ENCODE results near the gene SMIM38.
"Not testable (repeated sequence)": the region's sequence is repeated elsewhere in the genome, so short reads cannot be mapped to it uniquely, and the experiment has no call there.

The SMIM38 gene

DNA sequence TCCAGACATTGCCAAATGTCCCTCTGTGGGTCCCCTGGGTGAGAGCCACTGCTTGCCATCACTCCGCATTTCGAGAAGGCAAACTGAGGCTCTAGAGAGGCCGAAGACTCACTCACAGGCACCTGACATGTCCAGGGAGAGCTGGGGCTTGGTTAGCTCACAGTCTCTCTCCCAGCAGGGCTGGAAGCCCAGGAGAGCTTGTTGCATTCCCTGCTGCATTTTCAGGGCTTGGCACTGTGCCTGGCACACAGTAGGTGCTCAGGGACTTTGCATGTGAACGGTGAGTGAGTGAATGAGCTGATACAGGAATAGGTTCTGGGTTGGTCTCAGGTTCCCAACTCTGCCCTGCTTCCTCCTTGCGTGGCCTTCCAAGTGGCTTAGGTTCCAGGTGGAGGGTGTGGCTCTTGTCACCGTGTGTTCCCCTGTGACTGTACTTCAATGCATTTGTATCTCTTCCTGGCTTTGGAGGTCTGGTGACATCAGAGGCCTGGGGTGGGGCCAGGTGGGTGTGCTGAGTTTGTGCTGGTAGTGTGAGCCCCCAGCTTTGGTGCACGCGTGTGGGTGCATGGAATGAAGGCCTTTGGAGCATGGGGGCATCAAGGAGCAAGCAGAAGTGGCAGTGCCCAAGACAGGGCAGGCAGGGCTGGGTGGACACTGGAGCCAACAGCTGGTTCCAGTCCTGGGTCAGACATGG lies 18.4 kb upstream of the SMIM38 start:
- no peak for DNase-seq (ENCODE audit: low spot score)

DNA sequence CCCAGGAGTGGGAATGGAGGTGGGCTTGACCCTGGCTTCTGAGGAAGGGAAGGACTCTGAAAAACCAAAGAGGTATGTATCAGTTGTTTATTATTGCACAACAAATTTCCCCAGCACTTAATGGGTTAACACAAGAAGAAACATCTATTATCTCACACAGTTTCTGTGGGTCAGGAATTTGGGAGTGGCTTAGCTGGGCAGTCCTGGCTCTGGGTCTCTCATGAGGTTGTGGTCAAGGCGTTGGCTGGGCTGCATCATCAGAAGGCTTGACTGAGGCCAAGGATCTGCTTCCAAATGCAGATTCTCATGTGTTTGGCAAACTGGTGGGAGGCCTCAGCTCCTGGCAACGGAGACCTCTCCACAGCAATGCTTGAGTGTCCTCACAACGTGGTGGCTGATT lies 17.5 kb upstream of the SMIM38 start:
- no peak for DNase-seq (ENCODE audit: low spot score)

DNA sequence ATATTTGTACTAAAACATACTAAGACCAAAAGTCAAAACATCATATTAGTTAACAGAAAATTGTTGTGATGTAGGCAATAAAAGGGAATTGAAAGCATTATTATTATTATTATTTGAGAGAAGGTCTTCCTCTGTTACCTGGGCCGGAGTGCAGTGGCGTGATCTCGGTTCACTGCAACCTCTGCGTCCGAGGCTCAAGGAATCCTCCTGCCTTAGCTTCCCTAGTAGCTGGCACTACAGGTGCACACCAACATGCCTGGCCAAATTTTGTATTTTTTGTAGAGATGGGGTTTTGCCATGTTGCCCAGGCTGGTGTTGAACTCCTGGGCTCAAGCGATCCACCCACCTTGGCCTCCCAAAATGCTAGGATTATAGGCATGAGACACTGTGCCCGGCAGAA lies 15.6 kb upstream of the SMIM38 start:
- not testable (repeated sequence) for DNase-seq (ENCODE audit: low spot score)

DNA sequence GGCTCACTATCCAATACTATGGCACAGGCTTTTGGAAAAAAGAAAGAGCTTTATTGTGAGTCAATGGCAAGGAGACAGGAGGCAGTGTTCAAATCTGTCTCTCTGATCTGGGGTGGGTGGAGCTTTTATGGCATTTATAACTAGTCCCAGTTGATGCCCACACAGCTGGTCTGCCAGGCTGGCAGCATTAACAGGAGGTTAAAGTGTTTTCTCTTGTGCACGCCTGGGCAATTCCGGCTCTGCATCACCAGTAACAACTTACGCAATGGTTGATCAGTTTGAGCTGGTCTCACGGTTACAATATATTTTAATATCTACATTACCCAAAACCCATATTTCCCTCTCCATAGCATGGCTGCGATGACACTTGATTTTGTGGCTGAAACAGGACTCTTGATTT lies 15.1 kb upstream of the SMIM38 start:
- no peak for DNase-seq (ENCODE audit: low spot score)

DNA sequence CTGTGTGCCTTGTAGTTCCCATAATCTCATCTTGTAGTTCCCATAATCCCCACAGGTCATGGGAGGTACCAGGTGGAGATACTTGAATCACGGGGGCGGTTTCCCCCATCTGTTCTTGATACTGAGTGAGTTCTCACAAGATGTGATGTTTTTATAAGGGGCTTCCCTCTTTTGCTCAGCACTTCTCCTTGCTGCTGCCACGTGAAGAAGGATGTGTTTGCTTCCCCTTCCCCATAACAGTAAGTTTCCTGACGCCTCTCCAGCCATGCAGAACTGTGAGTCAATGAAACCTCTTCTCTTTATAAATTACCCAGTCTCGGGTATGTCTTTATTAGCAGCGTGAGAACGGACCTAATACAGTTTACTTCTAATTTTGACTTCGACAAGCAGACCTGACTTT lies 14.0 kb upstream of the SMIM38 start:
- DNase-seq (ENCODE audit: low spot score), result no peak

DNA sequence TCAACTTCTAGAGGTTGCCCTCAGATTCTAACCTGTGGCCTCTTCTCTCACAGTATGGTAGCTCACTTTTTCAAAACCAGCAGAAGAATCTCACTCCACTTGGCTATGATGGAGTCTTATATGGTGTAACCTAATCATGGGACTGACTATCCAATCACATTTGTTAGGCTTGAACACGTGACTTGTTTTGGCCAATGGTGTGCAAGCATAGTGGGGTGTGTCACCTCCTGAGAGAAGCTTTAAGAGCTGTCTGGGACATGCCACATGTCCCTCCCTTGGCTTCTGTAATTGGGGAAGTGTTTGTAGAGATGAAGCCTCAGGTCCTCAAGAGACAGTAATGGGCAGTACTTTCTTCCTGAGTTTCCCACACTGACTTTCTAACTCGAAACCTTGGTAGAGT lies 12.8 kb upstream of the SMIM38 start:
- DNase-seq (ENCODE audit: low spot score), result no peak

DNA sequence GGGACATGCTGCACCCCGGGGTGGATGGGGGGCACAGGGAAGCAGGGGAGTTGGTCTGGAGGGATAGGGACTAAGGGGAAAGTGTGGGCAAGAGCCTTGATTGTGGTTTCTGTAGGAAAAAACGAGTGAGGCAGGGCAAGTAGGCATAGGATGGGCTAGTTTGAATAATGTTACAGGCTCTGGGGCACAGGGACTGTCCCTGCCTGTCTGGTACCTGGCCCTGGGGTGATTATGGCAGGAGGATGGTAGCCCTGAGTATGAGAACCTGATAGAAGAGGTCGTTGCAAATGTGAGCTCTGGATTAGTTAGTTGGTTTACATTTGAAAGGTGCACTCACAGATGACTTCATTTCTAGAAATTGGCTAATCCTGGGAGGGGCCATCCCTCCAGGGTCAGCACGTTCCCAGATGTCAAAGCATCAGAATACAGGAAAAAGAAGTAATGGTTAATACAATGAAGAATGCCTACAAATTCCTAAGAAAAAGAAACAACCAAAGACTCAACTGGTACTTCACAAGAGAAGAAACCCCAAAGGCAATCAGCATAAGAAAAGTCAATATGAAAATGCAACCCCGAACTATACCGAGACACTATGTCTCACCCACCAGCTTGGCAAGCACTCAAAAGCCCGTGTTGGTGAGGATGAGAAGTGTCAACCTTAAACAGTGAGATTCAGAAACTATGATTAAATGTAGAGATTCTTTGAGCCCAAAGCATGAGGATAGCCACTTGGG lies 11.3 kb upstream of the SMIM38 start:
- DNase-seq (ENCODE audit: low spot score), result no peak

DNA sequence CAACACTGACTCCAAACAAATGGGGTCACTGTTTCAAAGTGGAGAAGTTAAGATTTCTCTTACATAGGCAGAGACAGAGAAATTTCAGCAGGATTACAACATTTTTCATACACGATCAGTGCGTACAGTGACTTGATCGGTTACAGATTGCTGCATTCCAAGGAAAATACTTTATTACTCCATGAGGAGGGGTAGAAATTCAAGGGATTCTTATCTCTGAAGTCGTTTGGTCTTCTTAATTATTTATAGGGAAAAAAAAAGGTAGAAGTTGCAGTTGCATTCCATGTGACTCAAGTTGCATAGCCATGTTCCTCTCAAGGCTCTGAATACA lies 10.7 kb upstream of the SMIM38 start:
- no peak for DNase-seq (ENCODE audit: low spot score)

DNA sequence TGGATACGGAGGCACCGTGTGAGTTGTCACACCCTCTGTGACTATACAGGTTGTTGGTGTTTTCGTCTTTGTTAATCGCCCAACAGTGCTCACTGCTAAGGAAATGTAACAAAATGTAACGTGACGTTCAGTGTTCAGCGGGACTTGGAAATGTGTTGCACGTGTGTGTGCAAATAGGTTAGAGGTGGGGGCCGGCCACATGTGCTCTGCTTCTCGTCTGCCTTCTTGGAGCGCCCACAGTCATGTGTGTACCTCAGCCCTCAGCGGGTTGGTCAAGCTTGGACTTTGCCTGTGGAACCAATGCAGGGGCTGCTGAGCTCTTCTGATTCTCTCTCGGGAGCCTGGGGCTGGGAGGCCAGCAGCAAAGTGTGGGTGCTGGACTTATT lies 7.4 kb upstream of the SMIM38 start:
- DNase-seq (ENCODE audit: low spot score), result no peak

DNA sequence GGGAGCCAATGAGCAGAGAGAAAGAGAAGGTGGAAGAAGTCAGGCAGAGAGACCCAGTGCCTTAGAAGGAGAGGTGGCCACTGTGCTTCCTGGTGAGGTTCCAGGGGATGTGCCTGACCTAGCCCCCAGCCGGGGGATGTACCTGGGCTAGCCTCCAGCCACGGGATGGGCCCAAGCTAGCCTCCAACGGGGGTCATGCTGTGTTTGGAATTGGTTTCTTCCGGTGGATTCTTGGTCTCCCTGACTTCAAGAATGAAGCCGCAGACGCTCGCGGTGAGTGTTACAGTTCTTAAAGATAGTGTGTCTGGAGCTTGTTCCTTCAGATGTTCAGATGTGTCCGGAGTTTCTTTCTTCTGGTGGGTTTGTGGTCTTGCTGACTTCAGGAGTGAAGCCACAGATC lies 6.9 kb upstream of the SMIM38 start:
- DNase-seq (ENCODE audit: low spot score), result no peak

DNA sequence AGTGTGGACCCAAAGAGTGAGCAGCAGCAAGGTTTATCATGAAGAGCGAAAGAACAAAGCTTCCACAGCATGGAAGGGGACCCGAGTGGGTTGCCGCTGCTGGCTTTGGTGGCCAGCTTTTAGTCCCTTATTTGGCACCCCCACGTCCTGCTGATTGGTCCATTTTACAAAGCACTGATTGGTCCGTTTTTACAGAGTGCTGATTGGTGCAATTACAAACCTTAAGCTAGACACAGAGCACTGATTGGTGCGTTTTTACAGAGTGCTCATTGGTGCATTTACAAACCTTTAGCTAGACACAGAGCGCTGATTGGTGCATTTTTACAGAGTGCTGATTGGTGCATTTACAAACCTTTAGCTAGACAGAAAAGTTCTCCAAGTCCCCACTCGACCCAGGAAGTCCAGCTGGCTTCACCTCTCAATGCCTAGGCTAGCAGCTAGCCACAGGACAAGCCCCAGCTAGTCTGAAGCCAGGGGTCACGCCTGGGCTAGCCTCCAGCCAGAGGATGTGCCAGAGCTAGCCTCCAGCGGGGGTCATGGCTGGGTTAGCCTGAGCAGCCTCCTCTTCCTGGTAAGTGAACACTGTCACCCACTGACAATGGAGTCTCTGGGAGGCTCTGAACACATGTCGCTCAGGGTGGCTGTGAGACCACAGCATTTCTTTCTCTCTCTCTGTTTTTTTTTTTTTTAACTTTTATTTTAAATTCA lies 6.2 kb upstream of the SMIM38 start:
- not testable (repeated sequence) for DNase-seq (ENCODE audit: low spot score)

DNA sequence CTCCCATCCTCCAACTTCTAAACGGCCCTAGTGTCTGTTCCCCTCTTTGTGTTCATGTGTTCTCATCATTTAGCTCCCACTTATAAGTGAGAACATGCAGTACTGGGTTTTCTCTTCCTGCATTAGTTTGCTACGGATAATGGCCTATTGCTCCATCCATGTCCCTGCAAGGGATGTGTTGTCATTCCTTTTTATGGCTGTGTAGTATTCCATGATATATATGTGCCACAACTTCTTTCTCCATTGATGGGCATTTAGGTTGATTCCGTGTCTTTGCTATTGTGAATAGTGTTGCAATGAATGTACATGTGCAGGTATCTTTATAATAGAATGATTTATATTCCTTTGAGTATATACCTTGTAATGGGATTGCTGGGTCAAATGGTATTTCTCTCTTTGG lies 5.6 kb upstream of the SMIM38 start:
- DNase-seq (ENCODE audit: low spot score), result no peak

DNA sequence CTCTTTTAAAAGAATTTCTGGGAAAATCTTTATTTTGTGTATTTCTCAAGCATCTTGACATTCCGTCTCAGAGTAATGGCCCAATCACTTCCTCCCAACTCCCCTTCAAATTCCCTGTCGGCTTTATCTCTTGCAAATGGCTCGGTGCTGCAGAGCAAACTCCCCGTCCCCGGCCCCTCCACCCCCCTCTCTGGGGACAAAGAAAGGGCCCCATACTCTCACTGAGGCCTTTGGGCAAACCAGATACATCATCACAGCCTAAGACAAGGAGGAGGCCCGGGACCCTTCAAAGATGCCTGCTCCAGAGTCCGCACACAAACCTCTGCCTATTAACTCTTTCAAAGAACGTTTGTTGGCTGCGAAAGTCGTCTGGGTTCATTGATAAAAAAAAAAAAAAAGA lies 3.9 kb upstream of the SMIM38 start:
- peak; percentile 49 for DNase-seq (ENCODE audit: low spot score)

DNA sequence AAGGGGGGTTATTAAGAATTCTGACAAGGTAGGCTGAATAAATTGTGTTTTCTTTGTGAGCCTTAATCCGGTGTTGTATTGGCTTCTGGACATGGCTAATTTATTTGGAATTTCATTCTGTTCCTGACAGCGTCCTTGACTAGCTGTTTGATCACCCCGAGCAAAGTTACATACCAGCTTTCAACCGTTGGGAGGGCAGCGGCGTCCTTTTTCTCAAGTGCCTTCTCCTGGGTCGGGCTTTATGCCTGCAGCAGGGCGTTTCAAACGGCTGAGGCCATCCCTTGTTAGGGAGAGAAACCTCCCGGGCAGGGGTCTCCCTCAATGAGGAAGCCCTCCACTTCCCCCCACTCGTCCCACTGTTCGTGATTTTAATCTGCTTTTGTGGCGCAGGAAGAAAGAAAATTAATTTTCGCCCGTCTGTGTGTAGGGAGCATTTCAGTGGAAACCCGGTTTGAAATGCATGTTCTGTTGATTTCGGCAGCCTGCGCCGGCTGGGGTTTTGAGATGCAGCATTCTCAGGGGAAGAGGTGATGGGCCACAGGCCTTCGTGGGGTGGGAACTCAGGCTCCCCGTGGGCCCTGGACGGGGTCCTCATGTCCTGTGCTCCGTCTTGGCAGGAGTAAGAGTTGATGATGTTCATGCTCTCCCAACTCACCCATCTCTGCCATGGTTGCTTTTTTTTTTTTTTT lies 2.9 kb upstream of the SMIM38 start:
- DNase-seq (ENCODE audit: low spot score), result peak; percentile 39

DNA sequence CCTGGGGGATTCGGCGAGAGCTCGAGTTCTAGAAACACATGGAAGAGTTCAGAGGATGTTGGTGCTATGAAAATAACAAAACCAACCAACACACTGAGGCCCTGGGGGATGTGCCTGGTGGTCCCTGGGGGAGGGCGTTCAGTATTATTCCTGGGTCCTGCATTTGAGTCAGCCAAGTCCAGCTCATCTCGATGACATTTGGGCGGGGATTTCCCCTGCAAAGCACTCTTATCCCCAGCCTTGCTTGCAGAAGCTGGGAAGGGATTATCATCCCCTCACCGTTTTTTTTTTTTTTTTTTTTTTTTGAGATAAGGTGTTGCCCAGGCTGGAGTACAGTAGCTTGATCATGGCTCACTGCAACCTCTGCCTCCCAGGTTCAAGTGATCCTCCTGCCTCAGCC lies 2.1 kb upstream of the SMIM38 start:
- no peak for DNase-seq (ENCODE audit: low spot score)

DNA sequence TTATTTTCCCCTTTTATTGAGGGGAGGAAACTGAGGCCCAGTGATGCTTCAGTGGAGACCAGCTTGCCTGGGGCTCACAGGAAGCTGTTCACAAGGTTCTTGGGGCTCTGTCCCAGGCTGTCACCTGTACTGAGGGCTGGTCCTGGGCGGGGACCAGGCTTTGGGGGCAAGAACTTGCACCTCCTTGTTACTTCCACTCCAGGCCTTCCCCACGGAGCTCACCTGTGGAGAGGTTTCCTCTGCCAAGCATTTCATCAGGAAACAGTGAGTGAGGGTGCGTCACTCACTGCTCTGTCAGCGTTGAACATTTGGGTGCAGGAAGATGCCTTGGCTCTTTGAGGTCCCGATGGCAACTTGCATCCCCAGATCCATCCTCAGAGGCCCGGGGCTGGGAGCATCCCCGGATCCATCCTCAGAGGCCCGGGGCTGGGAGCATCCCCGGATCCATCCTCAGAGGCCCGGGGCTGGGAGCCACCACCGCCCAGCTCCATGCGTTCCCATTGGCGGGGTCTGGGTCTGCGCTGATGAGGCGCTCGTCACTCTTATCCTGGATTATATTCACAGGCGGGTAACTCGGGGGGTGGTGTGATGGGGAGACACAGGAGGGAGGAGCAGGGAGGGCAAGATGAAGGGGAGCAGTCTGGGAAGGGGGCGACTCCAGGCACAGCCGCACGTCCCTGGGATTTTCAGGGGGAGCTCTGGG lies 1.4 kb upstream of the SMIM38 start:
- no peak for DNase-seq (ENCODE audit: low spot score)

DNA sequence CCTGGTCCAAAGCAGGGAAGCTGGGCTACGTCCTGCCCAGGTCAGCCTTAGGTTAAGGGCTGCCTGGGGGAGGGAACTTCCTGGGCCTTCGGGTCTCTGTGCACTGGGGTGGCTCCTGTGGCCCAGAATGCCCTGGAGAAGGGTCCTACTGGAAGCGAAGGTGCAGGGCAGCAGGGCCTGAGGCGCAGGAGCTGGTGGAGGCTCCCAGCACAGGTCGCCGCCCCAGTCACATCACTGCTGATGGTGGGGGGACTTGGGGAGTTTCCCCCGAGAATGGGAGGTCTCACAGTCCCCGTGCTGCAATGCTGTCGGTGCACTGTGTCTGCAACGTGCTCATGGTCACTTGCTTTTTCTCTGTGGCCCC lies 815 bp upstream of the SMIM38 start:
- DNase-seq (ENCODE audit: low spot score), result no peak

DNA sequence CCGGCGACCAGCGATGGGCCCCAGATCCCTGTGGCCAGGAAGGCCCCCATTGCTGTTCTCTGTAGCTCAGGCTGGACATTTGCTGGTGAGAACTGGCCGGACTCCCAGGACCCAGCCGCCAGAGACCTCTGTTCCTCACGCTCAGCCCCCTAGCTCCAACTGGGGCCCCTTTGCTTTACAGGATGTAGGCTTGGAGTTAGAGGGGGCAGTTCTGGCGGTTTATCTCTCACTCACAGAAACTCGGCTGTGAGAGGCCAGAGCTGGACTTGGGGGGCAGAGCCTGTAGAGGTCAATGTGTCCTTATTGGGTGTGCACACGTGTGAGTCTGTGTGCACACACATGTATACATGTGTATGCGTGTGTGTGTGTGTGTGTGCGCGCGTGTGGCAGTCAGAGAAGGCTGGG lies 502 bp downstream of the SMIM38 start:
- DNase-seq (ENCODE audit: low spot score), result no peak

DNA sequence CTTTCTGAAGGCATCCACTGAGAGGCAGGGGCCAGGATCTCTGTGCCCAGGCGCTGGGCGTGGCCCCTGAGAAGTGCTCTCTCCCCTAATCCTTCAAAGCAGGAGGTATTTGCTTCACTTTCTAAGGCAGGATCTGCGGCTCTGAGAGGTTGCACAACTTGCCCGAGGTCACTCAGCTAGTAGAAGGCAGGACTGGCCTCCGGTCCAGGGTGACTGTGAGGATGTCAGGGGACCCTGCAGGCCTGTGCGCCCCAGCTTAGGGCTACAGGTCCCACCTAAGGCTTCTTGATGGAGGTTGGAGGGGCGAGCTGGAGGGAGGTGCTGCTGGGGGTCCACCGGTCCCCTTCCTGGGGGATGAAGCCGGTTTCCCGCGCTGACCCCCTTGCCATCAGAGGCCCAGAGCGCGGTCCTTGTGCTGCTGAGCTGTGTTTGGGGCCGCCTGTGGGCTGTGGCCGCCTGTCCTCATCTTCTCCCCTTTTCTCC lies 979 bp downstream of the SMIM38 start:
- DNase-seq (ENCODE audit: low spot score), result peak; percentile 31

DNA sequence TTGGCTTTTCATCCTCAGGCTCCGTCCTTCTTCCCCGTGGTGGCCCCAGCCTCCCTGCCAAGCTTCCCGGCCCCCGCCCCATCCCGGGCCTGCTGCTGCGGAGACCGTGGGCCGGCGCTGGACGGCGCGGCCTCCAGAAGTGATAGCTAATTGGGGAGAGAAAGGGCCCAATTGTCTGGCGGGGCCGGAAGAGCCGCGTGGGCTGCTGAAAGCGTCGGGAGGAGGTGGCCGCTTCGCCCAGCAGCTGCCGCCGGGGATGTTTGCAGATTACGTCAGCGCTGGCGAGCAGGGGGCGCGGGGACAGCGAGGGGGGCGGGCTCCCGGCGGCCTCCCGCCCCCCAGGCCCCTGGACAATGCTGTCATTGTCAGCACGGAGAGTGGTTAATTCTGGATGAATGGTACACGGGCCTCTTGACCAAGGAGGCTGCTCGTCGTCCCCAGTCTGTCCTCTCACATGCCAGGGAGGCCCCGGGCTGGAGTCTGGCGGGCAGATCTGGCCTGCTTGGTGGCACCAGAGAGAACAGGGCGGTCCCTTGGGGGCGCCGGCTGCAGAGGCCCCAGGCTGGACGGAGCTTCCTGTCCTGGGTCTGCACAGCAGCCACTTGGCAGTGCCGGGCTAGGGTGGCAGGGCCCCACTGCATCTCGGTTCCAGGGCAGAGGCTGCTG lies 1.6 kb downstream of the SMIM38 start:
- peak; percentile 90 for DNase-seq (ENCODE audit: low spot score)

DNA sequence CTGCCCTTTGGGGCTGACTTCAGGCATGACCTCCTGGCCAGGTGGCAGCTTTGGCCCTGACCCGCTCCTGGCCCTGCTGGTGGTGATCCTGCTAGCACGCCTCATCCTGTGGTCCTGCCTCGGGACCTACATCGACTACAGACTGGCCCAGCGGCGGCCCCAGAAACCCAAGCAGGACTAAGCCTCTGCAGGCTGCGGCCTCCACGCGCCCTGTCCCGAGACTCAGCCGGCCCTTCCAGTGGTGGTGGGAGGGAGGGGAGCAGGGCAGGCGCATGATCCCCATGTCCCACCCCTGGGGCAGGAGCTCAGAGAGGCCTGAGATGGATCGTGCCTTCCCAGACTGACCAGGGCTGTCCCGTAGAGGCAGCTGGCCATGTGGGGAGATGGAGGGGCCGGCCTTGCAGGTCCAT lies 2.1 kb downstream of the SMIM38 start:
- DNase-seq (ENCODE audit: low spot score), result no peak
